HG02885 (cell line): ENCODE measurements around the gene PCBD1.
"Not testable (repeated sequence)": the region's sequence is repeated elsewhere in the genome, so short reads cannot be mapped to it uniquely, and the experiment has no call there.

ENCODE experiments used
- ATAC-seq: cut with Tn5 transposase; IDR thresholded peaks from one replicate; pipeline ENCODE4 v1.9.1; 2021; ENCODE audit warnings: mild to moderate bottlenecking; ENCODE audit not compliant: unreplicated experiment, poor library complexity

The PCBD1 gene

DNA sequence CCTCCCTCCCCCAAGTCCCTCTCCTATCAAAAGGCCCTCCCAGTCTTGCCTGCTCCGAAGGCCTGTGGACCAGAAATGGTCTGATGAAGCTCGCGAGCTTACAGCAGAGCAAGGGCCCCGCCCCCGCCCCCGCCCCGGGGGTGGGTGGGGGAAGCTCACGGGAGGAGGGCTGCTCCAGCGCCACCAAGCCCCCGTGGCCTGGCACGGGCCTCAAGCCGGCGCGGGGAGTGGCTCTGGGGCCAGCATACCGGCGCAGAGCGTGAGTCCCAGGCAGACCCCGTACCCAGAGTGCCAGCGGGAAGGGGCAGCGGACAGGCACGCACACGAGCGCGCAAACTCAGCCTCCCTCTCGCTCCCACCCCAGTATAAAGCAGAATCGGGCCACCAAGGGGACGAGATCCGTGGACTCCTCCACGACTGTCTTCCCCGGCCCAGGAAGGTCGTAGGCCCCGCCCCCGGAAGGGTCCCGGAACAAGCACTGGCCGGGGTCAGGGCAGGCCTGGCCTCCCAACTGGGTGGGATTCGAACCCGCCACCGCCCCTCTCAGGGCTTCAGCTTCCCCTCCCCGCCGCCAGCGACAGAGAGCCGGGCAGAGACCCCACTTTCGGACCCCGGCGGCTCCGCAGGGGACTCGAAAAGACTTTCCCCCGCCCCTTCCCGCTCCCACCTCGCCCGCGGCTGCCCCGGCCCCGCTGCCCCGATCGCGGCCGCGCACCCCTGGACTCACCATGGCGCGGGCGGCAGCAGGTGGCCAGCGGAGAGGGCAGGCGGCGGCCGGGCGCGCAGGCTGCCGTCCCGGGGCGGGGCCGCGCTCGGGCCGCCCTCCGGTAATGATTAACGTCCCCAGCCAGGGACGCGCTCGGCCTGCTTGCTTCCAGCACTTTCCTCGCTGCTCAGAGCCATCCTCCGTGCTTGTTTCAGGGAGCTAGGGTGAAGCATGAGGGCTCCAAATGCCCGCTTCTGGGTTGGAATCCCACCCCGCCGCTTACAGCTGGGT is at the start of gene PCBD1:
TSS of gene PCBD1 (minus strand) at position 762 of the 997 bp plus-strand sequence. CDS start at position 730, 32 bp downstream.
- peak; percentile 65 for ATAC-seq

DNA sequence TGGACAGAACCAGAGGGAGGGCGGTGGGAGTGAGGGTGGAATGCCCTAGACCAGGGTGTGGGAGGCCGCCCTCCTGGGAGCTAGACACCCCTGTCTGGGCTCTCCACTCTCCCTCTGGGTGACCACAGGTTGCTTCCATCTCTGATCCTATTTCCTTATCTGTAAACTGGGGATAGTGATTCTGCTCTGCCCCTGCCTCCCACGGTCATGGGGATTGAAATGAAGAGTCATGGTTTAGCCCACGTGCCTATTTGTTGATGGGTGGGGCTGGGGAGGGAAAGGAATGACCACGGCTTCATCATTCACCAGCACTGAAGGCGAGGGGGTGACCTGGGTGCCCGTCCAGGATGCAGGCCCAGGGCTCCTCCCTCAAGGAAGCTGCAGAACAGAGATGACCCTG is 49.3 kb upstream of the PCBD1 start:
- no peak for ATAC-seq

DNA sequence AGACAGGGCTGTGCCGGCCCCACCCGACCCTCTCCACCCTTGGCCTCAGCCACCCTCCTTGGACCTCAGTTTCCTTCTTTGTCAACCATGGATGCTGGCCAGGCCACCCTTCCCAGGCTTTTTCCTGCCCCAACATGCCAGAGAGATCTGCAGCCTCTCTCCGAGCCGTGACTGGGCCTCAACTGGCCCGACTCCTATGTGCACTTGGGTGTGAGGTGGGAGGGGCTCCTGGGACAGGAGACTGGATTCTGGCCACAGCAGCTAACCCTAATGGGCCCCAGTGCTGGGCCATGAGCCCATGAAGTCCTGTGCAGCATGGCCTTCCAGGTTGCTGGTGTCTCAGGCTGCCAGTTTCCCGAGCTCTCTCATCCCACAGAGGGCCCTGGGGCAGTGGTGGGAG is 47.7 kb upstream of the PCBD1 start:
- no peak for ATAC-seq

DNA sequence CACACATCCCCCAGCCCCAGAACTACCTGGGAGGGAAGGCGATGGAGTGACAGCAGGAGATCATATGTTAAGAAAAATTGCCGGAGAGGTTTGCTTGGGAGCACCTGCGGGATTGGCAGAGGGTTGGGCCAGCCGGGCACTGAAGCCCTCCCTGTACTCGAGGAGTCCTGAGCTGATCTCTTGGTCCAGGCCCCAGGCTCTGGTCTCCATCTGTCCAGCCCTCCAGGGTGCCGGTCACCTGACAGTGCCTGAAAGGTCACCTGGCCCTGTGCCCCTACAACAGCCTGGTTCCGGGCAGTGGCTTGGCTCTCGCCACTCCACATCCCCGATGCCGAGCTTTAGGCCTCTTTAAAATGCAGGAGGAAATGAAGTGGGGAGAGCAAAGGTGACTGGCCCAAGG is 47.3 kb upstream of the PCBD1 start:
- ATAC-seq = no peak

DNA sequence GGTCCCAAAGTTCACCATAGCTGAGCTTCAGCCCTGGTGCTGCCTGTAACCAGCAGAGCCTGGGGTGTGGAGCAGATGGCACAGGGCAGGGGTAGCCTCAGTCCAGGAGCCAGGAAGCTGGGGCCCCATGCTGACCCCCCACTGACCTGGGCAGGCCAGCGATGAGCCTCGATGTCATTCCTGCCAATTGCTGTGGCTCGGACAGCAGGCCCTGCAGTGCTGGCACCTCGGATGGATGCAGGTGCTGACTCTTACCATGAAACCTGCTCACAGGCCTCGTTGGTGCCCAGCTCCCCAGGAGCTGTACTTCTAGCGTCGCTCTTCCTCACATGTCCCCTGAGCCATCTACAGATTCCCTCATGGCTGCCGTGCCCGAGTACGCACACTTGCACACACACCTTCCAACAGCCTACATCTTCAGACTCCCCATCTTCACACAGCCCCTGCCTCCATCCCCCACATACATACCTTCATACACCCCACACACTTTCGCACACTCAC is 46.8 kb upstream of the PCBD1 start:
- ATAC-seq = no peak

DNA sequence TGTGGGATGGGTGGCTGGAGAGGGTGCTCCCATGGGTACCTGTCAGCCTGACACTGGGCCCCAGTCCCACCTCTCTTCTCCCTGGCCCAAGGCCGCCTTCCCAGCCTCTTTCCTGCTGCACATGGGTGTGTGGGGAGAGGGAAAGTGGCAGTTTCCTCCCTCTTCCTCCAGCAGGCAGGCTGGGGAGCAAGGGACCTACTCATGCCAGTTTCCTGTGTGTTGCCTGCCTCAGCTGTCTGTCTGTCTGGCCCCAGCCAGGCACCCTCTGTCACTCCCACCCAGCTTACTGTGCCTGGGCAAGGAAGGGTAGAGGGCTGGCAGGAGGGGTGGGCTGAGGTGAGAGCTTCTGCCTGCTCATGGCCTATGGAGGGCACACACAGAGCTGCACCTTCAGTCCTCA is 46.3 kb upstream of the PCBD1 start:
- no peak for ATAC-seq

DNA sequence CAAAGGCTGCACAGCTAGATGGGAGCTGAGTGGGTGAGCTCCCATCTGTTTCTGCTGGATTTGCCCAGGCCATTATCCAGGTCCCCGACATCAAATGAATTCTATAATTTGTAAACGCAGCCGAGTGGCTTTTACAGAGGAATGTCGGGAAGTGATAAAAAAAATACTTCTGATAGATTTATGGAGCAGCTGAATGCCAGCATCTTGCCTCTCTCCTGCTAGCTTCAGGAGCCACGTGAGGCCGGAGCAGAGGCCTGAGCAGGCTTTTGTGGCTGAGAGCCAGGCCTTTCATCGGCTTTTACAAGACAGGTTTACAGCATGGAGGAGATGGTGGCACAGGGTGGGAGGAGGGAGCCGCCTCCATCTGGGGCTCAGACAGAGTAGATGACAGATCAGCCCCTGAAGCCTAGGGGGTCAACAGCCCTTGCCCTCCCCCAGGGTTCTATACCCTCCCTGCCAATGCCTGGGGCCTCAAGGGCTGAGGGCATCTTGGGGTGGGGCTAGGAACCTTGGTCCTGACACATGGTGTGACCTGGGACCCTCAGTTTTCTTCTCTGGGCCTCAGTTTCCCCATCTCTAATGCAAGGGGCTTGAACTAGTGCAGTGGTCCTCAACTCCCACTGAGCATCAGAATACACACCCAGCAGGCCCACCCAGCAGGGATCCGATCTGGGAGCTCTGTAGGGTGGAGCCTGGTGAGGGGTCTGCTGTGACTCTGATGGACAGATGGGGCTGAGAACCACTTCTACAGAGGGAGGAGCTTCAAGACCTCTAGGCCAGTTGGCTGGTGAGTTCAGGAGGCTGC is 44.2 kb upstream of the PCBD1 start:
- ATAC-seq = no peak

DNA sequence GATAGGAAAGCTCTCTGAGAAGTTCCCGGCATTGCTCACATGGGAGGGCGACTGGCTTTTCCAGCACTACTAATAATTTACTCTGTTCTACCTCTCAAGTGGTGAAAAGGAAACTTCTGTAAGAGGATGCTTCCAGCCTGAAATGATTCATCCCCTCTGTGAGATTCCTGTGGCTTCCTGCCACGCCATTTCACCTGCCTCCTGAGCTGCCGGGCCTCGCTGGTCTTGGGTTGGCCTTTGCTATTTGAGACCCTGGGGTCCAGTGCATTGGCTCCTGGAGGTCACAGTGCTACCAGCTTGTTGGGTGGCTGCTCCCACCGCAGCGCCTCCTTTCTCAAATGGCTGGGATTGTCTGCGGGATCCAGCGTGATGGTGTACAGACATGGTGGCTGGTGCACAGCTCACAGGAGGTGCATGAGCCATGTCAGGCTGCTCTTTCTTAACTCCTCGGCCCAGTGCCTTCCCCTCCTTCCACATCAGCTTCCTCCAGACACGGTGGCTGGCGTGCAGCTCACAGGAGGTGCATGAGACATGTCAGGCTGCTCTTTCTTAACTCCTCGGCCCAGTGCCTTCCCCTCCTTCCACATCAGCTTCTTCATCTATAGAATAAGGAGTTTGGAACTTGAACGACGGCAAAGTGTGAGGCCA is 42.9 kb upstream of the PCBD1 start:
- ATAC-seq = no peak

DNA sequence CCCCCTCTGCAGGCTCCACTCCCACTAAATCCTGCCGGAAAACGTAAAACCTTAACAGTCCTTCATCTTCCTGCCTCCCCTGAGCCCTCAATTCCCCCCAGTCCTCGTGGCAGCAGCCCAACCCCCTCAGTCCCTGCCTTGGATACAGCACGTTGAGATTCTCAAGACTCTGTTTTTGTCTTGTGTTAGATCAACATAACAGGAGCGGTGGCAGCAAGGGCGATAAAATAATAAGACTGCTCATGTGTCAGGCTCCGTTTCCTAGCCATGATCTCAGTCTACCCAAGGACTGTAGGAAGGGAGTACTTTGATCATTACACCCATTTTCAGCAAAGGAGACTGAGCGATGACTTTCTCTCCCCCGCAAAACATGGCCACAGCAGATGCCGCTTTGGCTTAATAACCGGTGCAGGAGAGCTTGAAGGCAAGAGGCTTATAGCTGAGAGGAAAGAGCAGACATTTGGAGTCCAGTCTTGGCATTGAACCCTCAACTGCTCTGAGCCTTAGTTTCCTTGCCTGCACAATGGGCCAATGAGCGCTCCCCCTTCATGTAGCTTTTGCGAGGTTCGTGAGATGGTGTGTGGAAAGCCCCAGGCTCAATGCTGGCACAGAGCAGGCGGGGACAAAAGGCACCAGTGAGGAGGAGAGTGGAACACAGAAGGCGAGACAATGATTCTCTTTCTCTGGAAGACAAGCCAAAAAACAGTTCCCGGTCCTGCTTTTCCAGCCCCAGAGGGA is 42.1 kb upstream of the PCBD1 start:
- ATAC-seq = no peak

DNA sequence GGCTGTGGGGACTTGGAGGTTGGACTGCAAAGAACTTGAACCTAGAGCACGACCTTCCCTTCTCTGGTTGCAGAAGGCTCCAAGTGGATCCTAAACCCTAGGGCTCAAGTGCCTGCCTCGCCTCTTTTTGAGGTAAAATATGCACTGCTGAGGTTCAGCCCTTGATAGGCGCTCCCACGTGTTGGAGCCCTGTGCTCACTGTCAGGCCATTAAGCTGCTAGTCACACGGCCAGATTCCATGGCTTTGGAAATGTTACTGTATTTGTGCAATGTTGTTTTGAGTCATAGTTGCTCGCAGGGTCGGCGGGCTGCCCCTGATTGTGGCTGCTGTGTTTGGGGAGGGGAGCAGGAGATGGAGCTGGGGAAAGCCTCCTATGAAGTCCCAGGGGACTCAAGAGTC is 39.8 kb upstream of the PCBD1 start:
- no peak for ATAC-seq

DNA sequence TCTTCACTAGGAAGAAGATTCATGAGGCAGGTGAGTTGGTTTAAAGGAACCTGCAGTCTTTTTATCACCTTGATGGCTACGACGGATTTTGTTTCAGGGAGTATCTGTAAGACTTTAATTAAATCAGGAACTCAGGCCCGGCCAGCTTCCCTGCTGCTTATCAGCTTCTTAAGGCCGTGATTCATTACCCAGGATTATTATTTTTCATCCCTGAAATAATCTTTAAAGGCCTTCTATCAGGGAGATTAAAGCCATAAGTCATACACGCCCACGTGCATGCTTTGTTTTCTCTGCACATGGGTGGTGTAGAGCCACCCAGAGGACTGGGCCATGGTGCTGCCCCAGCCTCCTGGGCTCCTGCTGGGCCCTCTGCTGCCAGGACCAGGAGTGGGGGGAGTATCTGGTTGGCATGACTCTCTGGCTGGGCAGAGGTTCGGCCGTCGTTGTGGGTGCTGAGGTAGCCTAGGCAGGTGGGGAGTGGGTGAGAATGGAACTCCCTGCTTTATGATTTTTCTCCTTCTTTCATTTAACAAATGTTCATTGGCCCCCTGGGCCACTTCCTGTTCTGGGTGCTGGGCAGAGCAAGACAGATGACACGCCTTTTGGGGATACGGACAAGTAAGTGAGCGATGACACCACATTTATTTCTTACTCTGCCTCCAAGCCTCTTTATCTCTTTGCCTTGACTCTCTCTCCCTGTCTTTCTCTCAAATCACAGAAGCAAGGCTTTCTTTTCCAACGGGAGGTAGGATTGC is 39.0 kb upstream of the PCBD1 start:
- no peak for ATAC-seq

DNA sequence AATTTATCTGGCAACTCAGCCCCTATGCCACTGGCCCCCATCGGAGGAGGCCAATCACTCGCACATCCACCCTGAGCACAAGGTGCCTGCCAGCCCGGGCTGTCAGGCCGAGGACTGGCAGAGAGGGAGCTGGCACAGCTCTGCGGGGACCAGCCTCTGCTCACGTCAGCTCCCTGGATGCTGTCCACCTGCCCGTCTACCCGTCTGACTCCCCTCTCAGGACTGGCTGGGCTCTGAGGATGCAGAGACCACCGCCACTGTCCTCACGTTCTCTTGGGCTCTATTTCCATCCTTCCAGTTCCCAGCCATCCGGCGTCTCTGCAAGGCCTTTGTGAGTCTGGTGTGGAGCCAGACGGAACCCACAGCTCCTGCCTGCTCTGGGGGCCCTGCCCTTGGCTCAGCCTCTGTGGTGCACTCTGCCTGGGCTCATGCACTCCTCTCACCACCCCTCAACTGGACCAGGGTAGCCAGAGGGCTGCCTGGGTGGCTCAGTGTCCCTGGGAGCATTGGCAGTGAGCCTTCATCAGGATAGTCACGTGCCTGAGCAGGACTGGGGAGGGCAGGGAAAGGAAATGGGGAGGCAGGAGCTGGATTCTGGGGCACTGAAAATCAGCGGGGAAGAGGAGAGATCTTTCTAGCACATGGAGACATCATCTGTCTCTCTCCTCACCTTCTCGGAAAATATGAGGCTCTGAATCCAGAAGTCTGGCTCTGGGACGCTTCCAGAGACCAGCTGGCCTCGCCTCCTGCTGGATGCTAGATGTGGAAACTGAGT is 38.0 kb upstream of the PCBD1 start:
- no peak for ATAC-seq

DNA sequence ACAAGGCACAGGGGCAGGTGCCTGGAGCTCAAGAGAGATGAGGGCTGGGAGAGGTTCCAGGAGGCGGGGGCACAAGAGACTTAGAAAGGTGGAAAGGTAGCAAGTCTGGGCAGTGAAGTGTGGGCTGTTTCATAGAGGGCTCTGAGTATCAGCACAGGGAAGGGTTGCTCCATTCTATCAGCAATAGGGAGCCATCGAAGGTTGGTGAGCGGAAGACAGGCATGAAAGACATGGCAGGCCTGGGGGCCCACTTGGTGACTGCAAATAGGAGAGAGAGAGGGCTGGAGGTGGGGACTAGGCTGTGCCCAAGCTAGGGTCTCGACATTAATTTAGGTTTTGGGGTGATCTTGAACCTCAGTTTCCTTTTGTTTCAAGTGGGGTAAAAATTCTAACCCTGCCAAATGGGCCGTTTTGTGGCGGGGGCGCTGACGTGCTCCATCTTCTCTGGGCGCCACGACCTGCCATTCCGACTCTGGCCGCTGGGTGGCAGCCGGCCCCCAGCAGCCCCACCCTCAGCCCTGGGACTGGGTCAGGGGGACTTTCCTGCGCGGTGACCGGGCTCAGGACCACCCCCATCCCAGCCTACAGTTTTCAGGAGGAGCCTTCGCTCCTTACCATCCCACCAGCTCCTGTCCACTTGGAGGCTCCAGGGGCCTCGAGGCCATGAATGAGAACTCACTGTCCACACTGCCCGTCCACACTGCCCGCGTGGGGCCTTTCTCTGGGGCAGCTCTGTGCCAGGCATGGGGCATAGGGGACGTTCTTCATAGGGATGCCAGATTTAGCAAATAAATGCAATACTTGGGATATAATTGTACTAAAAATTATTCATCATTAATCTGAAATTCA is 37.2 kb upstream of the PCBD1 start:
- no peak for ATAC-seq

DNA sequence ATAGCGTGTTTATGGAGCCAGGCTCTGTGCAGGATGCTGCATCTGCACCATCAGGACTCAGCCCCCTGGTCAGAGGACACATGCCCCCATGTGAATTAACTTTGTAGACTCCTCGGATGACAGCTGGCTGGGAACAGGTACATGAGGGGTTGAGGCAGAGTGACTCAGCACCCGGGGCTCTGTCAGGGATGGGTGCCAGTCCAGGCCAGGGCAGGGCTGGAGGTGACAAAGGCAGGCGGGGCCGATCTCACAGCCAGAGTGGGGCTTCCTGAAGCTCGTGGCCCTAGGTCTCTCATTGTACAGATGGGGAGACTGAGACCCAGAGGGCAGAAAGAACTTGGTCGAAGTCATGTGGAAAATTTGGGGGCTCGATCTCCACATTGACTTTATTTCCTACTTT is 35.3 kb upstream of the PCBD1 start:
- ATAC-seq = no peak

DNA sequence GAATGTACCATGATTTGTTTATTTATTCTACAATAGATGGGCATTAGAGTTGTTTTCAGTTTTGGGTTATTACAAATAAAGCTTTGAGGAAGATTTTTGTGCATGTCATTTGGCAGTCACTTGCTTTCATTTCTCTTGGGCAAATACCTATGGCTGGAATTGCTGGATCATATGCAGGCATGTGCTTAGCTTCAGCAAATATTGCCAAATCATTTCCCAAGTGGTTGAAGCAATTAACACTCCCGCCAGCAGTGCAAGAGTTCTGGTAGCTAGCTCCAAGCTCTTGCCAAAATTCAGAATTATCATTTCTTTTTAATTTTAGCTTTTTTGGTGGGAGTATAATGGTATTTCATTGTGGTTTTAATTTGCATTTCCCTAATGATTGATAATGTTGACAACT is 32.9 kb upstream of the PCBD1 start:
- no peak for ATAC-seq

DNA sequence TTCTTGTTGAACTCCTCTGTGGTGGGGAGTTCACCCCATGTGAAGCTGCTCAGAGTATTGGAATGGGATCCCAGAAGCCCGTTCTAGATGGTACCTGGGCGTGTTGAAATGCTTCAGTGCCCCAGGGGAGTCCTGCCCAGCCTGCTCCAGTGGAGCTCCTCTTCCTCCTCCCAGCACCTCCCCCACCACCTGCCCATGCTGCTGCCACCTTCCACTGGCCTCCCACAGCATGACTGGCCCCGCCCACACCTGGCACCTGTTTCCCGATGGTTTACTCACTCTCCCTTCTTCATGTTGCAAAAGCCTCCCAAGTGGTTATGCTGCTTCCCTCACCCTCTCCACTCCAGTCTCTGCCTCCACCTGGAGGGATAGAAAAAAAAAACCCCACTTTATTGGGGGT is 32.2 kb upstream of the PCBD1 start:
- ATAC-seq = no peak

DNA sequence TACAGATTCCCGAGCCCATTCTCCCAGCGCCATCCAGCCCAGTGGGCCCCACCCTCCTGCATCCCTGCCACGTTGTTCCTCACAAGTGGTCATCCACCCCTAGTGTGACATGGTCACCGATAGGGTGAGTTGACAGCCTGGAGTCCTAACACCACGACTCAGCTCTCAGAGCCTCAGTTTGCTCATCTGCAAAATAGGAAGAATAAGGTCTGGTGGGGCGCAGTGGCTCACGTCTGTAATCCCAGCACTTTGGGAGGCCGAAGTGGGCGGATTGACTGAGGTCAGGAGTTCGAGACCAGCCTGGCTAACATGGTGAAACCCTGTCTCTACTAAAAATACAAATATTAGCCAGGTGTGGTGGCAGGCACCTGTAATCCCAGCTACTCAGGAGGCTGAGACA is 31.5 kb upstream of the PCBD1 start:
- ATAC-seq = not testable (repeated sequence)
